GM18502 (cell line): ENCODE measurements around the gene WASL.
"Not testable (repeated sequence)": the region's sequence is repeated elsewhere in the genome, so short reads cannot be mapped to it uniquely, and the experiment has no call there.

Source experiments
- ATAC-seq: cut with Tn5 transposase; IDR thresholded peaks from one replicate; pipeline ENCODE4 v1.9.1; 2021; ENCODE audit warnings: mild to moderate bottlenecking; ENCODE audit not compliant: unreplicated experiment, poor library complexity

Gene WASL

DNA sequence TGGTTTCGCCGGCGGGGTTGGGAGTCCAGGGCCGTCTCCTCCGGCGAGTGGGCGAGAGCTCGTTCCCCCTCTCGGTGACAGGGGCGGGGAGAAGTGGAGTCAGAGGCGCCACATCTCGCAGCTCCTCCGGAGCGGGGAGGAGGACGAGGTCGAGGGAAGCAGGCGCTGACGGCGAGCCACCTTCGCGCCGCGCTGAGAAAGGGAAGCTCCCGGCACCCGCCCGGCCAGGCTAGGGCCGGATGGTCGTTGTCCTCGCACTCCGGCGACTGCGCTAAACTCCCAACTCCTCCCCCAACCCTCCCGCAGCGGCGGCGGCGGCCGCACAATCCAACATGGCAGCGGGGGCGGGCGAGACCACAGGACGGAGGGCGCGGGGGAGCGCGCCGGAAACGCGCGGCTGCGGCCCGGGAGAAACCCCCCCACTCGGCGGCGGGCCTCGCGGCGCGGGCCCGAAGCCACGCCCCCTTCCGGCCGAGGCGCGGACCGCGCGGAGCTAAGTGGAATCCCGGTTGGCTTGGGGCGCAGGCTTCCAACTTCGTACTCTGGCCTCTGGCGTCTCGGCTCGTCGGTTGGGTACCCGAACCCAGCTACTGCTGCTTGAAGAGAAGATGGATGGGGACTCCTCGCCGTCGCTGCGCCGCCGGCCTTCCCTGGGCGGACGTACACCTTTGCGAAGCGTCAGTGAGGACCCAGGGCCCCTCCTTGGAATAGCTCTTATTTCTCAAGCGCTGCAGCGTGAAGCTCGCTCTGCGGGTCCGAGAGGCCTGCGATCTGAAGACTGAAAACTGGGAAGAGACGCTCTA is at the start of gene WASL:
Gene WASL (minus strand): TSS at position 270 of the 803 bp plus-strand sequence. CDS start 269 bp downstream, at position 1.
- ATAC-seq: peak; percentile 74

DNA sequence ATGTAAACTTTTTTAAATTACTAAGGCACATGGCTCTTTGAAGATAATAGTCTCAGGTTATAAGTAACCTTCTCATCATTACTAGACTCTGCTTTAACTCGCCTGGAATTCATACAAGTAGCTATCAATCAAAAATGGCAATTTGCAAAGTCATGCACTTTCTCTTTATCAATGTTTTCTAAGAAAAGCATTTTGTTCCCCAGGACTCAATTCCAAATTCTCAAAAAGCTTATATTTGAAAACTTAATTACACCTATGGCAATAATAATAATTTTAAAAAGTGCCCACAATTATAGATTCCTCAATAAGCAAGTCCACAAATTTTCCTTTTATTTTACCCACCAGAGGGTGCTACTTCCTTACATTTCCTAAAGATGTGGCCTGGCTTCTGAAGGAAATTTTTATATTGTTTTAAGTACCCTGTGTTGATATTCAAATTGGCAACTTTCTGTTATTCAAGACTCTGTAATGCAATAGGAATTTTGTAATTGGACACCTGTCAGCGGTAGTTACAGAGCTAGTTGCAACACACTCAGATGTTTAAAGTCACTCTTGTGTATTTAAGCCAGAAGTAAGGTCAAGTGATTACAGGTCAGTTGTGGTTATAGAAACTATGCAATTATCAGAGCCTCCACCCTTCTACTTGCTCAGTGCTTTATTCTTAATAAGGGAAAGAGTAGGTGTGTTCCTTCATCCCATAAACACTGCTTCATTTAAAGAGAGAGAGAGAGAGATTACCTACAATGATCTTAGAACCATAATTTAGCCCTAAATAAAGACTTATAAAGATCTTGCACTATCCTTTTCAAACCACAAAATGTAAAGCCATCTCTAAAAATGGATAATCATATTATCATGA is 49.1 kb upstream of the WASL start:
- peak; percentile 67 for ATAC-seq

DNA sequence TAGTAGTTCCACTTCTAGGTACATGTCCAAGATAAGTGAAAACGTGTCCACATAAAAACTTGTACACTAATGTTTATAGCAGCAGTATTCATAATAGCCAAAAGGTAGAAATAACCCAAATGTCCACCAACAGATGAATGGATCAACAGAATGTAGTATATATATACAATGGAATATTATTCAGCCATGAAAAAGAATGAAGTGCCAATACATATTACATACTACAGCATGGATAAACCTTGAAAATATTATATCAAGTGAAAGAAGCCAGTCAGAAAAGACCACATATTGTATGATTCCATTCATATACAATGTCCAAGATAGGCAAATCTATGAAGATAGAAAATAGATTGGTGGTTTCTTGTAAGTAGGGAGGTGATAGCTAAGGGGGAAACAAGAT is 47.8 kb upstream of the WASL start:
- ATAC-seq: no peak

DNA sequence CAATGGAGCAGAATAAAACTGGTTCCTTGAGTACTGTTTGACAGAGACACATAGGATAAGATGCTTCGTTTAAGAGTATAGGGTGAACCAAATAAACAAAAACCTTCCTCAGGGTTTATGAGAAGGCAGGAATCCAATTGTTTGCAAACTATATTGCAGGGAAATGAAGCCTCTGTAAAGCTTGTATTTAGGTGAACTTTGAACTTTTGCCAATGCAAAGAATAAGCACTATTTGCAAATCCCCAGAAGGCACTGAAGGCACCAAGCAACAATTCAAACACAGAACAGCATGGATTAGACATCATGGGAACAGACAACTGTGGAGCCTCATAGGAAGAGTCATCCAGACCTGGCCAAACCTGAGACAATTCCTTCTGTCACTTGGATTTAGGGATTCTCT is 47.1 kb upstream of the WASL start:
- no peak for ATAC-seq

DNA sequence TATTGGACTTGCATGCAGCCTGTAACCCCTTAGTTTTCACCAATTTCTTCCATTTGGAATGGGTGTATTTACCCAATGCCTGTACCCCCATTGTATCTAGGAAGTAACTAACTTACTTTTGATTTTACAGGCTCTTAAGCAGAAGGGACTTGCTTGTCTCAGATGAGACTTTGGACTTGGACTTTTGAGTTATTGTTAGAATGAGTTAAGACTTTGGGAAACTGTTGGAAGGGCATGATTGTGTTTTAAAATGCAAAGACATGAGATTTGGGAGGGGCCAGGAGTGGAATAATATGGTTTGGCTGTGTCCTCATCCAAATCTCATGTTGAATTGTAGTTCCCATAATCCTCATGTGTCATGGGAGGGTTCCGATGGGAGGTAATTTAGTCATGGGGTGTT is 46.3 kb upstream of the WASL start:
- not testable (repeated sequence) for ATAC-seq

DNA sequence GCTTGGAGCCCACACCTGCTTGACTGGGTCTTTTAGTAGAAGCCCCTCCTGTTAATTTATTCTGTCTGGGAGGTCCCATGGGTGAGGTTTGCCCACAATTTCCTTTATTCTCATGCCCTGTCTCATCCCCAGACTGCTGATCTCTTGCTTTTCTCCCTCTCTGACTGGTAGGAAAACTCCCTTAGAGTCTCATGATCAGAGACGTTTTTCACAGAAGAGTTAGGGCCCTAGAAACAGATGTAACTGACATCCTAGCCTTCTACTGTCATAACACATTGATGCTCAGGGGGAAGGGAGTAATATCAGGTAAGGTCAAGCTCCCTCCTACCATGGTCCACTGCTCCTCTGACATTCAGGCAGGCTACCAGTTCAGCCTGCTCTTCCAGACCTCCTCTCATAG is 43.7 kb upstream of the WASL start:
- peak; percentile 64 for ATAC-seq

DNA sequence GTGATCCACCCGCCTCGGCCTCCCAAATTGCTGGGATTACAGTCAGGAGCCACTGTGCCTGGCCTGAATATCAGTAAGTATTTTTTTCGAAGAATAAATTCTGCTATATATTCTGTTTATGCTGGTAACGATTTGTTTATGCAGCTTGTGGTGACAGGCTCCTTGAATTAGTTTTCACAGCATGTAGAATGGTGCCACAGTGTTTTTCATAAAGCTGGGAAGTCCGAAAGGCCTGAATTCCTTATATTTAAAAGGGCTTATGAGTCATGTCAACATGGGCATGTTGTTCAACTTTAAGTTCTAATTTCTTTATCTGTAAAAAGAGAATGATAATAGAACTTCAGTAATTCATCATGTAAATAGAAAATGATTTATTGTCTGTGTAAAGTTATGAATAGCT is 42.2 kb upstream of the WASL start:
- ATAC-seq: no peak

DNA sequence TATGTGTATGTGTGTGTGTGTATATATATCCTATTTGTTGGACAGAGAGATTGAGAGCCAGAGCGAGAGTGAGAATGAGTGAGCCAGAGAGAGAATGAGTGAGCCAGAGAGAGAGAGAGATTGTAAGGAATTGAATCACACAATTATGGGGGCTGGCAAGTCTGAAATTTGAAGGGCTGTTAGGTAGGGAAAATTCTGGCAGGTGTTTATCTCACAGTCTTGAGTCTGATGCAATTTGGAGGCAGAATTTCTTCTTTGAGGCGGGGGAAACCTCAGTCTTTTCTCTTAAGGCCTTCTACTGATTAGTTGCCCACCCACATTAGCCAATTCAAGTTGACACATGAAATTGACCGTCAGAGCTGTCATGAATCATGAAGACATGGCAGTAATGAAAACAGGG is 41.0 kb upstream of the WASL start:
- no peak for ATAC-seq

DNA sequence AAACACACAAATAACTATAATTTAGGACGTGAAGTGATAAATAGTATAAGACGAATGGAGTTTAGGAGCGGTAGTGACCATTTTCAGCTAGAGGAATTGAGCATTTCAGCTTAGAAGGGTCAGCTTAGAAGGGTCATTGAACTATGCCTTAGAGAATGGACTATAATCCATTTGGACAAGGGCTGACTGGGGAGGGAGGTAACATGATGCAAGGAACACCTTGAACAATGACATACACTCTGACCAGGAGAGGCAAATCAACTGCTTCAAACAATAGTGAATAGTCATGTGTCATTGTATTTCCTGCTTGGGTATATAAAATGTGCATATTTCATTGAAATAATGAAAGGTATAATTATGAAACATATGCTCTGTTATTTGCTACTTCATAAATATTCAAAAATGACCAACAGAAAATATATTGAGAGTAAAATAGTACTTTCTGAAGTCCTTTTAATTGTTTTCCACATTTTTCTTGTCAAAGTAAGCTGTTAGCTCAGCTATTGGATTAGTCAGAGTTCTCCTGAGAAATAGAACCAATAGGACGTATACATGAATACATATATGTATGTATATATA is 40.5 kb upstream of the WASL start:
- ATAC-seq: no peak

DNA sequence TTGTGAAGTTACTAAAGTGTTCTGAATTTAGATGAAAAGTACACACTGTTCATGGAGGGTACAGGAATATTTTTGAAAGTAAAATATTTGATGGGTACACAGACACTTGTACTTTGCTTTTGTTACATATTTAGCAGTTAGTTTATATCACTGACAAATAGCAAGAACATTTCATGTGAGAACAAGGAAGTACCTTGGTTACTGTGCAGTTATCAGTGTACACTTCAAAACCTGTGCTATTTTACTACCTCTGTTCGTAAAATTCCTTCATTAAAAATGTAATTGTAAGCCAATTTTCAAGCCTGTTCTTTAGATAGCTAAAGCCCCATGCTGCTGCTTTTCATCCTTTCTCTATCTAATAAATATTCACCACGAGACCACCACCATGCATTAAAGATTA is 39.8 kb upstream of the WASL start:
- no peak for ATAC-seq

DNA sequence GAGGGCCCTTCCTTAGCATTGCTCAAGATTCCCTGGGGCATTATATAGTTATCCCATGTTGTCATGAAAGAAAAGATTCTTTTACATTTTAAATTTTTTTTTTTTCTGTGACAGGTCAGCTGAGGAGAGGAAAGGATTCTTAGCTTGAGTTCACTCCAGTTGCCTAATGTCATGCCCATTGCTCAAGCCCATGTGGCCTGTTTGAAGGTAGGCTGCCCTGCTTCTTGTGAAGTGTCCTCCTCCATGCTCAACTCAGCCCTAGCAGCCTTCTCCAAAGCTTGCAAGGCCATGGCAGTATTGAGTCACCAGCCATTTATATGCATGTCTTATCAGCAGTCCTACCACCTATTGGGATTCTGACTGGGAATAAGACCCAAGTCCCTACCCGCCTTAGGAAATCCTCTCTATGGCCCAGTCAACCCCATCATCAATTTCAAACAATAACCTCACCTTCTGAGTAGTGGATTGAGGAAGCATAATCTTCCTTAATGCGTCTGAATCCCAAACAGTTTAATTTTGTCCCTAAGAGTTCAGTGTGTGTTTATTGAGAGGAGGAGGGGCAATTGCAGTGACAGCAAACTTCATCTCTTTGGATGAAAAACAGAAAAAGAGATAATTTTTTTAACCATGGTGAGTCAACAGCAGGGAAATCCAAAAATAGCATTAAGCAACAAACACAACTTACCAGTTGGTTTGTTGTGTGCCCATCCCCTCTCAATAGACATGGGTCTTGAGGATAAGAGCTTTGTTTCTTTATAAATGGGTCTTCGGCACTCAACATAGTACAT is 38.6 kb upstream of the WASL start:
- ATAC-seq: no peak

DNA sequence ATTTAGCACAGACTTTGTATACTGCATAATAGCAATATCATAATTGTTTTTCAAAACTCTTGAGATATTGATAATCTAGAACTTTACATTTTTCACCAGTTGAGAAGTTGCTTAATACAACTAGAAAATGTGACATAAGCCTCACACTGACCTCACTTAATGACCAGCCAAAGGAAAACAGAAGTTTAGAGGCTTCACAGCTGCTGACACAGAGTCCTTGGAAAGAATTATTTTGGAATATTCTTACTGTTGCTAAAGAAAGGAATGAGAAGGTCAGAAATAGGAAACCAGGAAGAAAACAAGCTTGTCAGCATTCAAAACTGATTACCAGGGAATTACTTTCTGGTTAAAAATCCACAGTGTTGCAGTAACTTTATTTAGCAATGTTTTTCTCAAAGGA is 35.5 kb upstream of the WASL start:
- ATAC-seq: no peak

DNA sequence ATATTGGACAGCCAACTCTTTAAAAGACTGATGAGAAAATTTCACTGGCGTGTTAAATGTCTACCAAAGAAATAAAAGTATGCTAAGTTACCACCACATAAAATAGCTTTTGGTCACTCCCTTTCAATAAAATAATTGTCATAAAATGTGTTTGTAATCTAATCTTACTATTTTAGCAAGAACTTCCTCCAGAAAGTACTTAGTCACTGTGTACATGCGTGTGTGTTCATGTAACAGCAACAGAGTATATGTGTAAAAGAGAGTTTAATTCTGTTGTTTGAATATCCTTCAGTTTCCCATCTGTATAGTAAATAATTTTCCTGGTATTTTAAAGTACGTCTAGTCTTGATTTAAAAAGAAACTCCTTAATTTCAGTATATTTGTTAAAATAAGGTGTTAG is 35.0 kb upstream of the WASL start:
- no peak for ATAC-seq

DNA sequence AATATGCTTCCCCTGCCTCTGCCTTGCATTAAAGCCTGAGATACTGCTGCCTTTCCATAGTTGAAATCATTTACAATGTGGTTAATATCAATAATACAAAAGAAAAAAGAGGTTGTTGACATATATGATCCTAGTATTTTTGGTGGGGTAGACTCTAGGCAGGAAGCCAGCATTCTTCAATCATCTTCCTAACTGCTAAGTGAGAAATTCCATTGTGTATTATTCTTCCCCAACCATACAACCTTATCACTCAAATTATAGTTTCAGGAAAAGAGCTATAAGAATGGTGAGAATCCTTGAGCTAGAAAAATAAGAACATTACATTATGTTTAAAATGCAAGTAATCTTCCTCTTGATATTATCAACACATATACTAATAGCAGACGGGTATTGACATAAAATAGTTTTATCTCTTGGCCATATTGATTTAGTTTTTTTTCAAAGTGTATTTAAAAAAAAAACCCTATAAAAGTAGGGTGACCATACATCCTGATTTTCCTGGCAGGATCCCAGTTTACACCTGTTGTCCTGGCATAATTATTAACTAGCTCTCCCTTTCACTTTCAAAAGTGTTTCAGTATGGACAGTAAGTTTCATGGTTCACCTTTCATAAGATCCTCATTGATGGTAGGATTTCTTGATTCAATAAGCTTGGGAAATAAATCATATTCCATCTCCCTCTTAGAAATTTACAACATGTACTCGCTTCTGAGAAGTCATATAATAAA is 33.4 kb upstream of the WASL start:
- no peak for ATAC-seq

DNA sequence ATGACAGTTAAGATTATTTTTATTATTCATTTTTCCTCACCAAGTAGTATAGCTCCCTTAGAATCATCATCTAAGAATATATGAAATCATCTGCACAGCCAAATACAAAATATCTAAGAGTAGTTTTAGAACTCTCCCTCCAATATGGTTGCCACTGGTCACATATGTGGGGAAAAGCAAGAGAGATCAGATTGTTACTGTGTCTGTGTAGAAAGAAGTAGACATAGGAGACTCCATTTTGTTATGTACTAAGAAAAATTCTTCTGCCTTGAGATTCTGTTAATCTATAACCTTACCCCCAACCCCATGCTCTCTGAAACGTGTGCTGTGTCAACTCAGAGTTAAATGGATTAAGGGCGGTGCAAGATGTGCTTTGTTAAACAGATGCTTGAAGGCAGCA is 31.7 kb upstream of the WASL start:
- not testable (repeated sequence) for ATAC-seq

DNA sequence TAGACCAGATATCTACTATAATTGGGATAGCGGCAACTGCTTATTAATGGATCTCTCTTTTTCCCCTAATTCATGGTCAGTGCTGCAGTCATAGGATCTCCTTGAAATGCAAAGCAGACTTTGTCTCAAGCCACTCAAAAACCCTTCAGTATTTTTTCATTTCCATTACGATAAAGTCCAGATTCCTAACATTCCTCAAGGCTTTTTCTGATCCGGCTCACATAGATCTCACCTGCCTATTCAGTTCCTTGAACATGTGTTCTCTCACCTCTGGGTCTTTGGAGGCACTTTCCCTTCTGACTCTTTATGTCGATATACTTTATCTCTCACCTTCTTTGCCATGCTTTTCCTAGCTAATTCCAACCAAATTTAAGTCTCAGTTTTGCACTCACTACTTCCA is 25.7 kb upstream of the WASL start:
- no peak for ATAC-seq

DNA sequence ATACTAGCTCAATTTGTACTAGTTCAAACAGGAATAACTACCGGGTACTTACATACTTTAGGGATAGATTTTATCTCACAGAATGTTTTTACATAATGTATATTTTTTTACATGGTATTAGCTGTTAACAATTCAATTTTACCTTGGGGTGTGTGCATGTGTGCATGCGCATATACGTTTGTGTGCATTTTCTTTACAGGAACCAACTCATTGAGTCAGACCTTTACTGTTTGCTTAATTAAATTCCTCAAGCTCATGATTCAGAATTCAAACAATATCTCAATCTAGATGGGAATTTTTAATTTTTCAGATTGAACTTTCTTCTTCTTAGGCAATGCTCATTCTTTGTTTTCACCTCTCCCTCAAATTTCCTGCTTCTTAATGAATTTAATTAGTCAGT is 24.7 kb upstream of the WASL start:
- no peak for ATAC-seq

DNA sequence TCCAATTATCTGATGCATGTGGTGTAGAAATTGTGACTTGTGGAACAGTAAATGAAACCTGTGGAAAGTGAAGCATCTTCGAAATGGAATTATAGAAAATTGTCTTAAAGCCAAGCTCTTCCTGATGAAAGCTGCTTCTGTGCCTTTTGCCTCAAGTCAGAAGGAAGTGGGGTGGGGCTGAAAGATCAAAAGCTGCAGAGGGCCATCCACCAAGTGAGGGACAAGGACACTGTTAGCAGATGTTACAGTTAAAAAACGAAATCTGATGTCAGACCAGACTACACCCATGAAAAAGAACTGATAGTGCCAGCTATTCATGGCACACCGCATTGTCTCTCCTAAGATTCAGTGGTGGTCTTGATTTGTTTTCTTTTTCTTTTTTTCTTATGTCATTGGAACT is 23.8 kb upstream of the WASL start:
- no peak for ATAC-seq

DNA sequence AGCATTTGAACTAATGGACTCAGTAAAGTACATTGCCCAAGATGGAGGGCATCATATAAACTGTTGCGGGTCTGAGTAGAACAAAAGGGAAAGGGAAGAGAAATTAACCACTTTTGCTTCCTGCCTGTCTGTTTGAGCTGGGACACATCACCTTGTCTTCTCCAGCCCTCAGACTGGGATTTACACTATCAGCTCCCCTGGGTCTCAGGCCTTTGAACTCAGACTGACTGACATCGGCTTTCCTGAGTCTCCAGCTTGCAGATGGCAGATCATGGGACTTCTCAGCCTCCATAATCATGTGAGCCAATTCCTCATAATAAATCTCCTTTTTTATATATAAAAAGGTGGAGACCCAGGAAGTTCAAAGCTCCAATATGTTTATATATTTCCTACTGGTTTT is 23.0 kb upstream of the WASL start:
- no peak for ATAC-seq

DNA sequence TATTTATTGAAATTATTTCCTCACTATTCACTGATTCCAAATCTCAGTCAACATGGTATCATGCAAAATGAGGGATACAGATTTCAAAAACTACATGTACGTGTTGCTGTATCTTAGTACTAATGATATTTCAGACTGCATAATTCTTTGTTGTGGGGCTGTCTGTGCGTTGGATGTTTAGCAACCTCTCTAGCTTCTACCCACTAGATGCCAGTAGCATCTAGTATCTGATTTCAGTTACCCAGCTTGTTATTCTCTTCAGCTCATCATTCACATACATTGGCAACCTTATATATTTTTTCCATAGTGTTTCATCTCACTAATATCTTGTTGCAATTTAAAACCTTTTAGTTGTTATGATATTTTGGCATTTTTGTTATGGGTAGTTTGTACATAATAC is 22.5 kb upstream of the WASL start:
- ATAC-seq: no peak
